ENCODE results near the gene ADGRB2.

DNA sequence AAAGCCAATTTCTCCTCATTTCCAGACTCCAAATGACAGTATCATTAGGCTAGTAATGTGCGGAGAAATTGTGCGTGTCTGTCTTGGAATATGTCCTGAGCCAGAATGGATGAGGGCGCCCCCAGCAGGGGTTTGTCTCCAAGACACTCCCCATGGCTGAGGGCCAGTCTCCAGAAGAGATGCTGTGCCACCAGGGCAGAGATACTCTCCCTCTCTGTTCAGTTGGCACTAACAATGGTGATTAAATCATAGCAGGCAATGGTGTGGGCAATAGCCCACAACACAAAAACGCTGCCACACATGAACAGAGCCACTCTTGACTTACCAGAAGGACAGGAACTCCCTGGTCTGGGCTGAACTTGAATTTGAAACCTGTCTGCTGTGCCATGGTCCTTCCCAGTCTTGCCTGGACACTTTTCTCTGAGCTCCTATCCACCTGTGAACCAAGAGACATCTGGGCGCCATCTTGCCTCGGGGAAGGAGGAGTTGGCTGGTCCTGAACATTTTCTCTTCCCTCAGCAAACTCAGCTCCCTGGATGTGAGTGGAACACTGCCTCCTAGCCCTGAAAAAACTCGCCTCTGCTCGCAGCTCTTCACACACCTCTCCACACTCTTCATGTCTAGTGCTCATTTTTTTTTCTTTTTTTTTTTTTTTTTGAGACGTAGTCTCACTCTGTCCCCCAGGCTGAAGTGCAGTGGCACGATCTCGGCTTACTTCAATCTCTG is 14.8 kb upstream of the ADGRB2 start:
- TF ChIP-seq ZBTB7A (tag by site-specific recombination; IDR thresholded peaks at IDR 0.05; ENCODE audit: low read depth): no peak
- no peak for TF ChIP-seq HOXA7 (CRISPR knock-in tag; IDR thresholded peaks at IDR 0.05; ENCODE audit: borderline replicate concordance)
- TF ChIP-seq CTCF (tag by site-specific recombination; IDR thresholded peaks at IDR 0.05): no peak
- no peak for TF ChIP-seq SP2 (tag by site-specific recombination; IDR thresholded peaks at IDR 0.05)
- no peak for TF ChIP-seq ZNF175 (tag by site-specific recombination; IDR thresholded peaks at IDR 0.05)
- TF ChIP-seq ATF2 (tag by site-specific recombination; IDR thresholded peaks at IDR 0.05; ENCODE audit: low read depth): no peak
- no peak for TF ChIP-seq ZNF747 (tag by site-specific recombination; IDR thresholded peaks at IDR 0.05)
- no peak for TF ChIP-seq TSHZ1 (tag by site-specific recombination; IDR thresholded peaks at IDR 0.05; ENCODE audit: borderline replicate concordance)
- TF ChIP-seq ZNF214 (tag by site-specific recombination; IDR thresholded peaks at IDR 0.05; ENCODE audit: borderline replicate concordance): no peak
- TF ChIP-seq ZNF24 (tag by site-specific recombination; IDR thresholded peaks at IDR 0.05): no peak
- no peak for TF ChIP-seq ZNF433 (tag by site-specific recombination; IDR thresholded peaks at IDR 0.05; ENCODE audit: low read depth)
- no peak for TF ChIP-seq KLF1 (tag by site-specific recombination; IDR thresholded peaks at IDR 0.05)
- TF ChIP-seq ZNF624 (tag by site-specific recombination; IDR thresholded peaks at IDR 0.05): no peak
